Breast epithelium (tissue), 3 donors: ENCODE data around the gene FAM151A.

Source experiments
- CTCF ChIP-seq, 3 donors: fragments of 450-650 bp; IDR thresholded peaks; one replicate each; pipeline ENCODE4 v1.5.1; 2016 to 2017; ENCODE audit warnings: antibody characterized with exemption in 3 of 3, mild to moderate bottlenecking in 3 of 3, moderate library complexity in 3 of 3
- POLR2AphosphoS5 ChIP-seq, 3 donors: sonication (generic); formaldehyde crosslinking; IDR thresholded peaks; one replicate each; pipeline ENCODE4 v1.6.1; 2017; ENCODE audit warnings: antibody characterized with exemption in 3 of 3

- no peak for TF ChIP-seq CTCF (IDR thresholded peaks at IDR 0.05)
- TF ChIP-seq POLR2AphosphoS5 (IDR thresholded peaks at IDR 0.05) = no peak
Measured at GRCh38 chr1:54575605-54576290, 47.6 kb downstream of the FAM151A start.
